Measurements from ENCODE around the gene PPP6R2.

DNA sequence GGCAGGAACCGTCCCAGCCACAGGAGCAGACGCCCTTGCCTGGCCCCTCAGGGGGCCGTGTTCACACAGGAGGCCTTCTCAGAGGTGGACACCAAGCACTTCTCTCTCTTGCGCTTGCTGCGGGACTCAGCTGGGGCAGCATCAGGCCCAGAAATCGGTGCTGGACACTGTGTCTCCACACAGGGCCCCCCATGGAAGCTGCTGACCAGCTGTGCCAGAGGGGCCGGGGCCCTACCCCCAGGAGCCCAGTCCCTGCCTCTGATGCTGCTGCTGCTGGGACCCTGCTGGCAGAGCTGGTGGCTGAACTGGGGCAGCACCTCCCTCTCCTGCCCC, 39.6 kb upstream of the PPP6R2 start:
- TF ChIP-seq, protein P1, sequence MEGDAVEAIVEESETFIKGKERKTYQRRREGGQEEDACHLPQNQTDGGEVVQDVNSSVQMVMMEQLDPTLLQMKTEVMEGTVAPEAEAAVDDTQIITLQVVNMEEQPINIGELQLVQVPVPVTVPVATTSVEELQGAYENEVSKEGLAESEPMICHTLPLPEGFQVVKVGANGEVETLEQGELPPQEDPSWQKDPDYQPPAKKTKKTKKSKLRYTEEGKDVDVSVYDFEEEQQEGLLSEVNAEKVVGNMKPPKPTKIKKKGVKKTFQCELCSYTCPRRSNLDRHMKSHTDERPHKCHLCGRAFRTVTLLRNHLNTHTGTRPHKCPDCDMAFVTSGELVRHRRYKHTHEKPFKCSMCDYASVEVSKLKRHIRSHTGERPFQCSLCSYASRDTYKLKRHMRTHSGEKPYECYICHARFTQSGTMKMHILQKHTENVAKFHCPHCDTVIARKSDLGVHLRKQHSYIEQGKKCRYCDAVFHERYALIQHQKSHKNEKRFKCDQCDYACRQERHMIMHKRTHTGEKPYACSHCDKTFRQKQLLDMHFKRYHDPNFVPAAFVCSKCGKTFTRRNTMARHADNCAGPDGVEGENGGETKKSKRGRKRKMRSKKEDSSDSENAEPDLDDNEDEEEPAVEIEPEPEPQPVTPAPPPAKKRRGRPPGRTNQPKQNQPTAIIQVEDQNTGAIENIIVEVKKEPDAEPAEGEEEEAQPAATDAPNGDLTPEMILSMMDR (conservative IDR thresholded peaks at IDR 0.05; ENCODE audit: low read length) = no peak
- no peak for TF ChIP-seq EZH2phosphoT487 (IDR thresholded peaks at IDR 0.05; ENCODE audit: borderline replicate concordance, low read depth, low read length)
